Measurements from ENCODE around the gene TBX10.
"Not testable (repeated sequence)": the region's sequence is repeated elsewhere in the genome, so short reads cannot be mapped to it uniquely, and the experiment has no call there.

The TBX10 gene

DNA sequence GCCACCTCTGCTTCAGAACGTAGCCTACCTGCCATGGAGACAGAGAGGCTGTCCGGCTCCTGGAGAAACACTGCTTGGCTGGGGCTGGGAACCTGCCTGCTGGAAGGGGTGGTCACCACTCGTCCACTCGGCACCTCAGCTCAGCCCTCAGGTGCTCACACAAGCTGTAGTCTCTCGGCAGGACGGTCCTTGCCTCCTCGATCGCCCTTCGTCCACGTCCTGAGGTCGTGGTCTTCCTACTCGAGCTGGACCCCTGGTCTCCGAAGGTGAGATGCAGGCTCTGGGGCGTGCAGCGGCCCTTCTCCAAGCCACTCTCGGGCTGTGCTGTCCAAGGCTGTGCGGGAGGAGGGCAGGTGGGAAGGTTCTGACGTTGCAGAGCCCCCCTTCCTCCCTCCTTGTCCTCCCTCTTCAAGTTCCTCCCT lies at the start of gene TBX10:
TBX10 (minus strand) TSS at position 326 of the 422 bp plus-strand sequence; CDS start at position 35, 291 bp downstream.
- DNase-seq, result no peak

DNA sequence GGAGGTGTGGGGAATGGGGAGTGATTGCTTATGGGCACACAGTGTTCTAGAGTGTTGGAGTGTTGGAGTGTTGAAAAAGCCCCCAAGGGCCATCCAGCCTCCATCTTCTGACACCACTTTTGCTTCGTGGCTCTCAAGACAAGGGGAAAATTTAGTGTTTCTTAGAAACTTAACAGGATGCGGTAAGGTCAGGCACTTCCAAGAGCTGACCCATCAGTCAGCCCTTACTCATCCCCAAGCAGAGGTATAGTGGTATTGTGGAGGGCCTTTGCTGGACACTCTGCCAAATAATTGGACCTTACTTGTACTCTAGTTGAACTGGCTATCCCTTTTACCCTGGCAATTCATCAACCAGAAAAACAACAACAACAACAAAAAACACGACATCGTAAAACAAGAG lies 49.6 kb upstream of the TBX10 start:
- DNase-seq, result no peak

GRCh38 chr11:67687986-67688385 lies 48.4 kb upstream of the TBX10 start:
- no peak for DNase-seq

GRCh38 chr11:67685641-67686332 lies 46.2 kb upstream of the TBX10 start:
- not testable (repeated sequence) for DNase-seq

GRCh38 chr11:67682126-67683034 lies 42.8 kb upstream of the TBX10 start:
- DNase-seq, result not testable (repeated sequence)

DNA sequence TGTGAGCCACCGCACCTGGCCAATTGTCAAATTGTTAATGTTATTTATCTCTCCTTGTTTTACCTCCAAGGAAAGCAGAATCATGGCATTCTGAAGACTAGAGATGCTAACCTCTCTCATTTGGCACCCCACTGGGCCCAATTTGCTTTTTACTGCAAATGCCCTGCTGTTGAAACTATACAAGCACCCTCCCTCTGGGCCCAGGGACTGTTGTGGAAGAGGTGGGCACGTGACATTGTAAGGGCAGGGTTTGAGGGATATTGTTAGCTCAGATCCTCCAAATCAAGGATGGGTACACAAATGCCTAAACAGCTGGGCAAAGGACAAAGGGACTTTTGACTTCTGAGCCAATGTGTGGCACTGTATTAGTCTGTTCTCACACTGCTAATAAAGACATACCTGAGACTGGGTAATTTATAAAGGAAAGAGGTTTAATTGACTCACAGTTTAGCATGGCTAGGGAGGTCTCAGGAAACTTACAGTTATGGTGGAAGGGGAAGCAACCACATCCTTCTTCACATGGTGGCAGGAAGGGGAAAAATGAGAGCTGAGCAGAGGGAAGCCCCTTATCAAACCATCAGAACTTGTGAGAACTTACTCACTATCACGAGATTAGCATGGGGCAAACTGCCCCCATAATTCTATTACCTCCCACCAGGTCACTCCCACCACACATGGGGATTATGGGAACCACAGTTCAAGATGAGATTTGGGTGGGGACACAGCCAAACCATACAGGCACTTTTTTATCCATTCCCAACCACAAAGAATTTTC lies 41.3 kb upstream of the TBX10 start:
- DNase-seq, result no peak

DNA sequence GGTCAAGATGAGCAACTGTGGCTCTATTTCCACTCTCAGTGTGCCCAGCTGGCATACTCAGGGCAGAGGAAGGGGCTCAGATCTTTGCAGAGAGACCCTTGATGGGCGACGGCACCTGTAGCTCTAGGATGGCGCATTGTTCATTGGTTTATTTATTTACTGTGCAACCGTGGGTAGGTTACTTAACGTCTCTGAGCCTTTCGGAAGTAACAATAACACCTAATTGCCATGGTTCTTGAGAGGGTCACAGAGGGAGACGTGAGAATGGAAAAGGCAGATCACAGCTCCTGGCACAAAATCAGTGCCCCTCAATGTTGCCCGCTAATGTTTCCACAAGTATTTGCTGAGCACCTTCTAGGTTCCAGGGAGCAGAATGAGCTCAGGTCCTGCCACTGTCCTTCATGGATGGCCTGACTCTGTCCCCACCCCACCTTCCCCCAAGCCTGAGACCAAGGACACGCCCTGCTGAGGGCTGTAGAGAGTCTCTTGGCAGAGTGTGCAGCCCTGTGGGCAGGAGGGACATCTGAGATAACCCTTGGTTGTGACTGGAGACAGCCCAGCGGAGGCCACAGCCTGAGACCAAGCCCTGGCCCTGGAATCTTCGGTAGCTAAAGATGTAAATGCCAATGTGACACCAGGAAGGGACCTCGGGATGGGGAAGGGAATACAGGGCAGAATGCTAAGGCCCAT lies 35.6 kb upstream of the TBX10 start:
- no peak for DNase-seq

GRCh38 chr11:67674442-67674871 lies 34.9 kb upstream of the TBX10 start, which contains the start of gene ALDH3B2:
Gene ALDH3B2, minus strand, starts transcription at chr11:67674623. Its CDS starts 7,688 bp downstream, at chr11:67666935.
- DNase-seq, result no peak

DNA sequence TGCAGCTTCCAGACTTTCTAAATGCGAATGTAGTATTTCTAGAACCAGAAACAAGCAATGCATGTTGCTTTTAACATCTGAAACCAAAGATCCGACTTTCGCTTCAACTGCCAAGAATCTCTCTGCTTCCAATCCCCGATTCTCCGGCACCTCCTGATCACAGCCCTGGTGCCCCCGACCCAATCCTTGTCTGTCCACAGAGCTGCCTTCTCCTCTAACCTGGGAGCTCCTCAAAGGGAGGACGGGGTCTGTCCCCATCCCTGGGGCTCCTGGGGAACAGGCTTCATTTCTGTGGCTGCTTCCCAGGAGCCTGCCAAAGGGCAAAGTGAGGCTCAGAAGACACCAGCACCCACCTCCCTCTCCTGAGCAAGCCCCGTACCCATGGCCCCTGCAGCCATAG lies 34.3 kb upstream of the TBX10 start:
- DNase-seq, result no peak

DNA sequence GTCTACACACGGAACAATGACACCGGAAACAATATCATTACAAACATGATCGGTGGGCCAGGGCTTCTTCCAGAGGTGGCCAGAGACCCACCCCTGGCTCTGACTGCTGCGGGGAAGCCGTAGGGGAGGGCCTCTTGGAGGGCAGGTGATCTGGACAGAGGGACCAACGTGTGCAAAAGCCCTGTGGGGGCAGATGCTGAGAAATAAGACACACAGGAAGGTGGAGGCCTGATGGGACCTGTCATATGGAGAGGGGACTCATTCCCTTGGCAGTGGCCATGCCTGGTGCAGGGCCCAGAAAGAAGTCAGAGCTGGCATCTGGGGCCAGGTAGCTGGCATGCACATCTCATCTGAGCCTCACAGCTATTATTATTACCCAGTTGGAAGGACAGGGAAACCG lies 33.8 kb upstream of the TBX10 start:
- DNase-seq, result no peak

GRCh38 chr11:67671211-67671520 lies 31.6 kb upstream of the TBX10 start:
- DNase-seq, result no peak

DNA sequence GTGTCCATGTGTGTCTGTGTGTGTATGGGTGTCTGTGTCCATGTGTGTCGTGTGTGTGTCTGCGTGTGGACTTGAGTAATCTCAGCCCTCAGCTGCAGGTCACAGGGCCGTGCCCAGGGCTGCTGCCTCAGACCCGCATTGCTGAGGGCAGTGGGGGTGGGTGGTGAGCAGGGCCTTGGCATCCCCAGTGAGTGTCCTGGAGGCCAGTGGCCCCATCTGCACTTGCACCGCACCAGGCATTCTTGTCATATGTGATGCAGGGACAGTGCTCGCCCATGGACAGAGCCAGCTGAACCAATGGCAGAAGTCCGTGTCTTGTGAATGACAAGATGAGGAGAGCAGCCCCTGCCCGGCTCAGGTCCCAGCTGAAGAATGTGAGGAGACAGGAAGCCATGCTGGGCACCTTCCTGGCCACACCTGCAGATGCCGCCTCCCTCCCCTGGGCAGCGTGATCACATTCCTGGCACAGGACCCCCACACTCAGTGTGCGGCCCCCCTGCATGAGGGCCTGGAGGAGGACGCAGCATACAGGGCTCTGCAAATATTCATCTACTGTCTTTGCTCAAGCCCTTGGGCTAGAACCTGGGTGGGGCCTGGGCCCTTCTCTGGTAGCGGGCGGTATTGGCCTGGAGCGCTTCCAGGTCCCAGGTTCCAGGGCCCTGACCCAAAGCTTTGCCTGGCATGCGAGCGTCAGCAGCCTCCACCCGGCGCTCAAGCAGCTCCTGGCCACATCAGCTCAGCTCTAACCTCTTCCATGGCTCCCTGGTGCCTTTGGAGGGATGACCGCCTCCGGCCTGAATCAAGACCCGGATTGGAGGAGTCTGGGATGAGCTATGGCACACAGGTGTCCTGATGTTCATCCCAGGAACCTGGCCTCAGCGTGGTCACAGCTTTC lies 31.0 kb upstream of the TBX10 start:
- no peak for DNase-seq

DNA sequence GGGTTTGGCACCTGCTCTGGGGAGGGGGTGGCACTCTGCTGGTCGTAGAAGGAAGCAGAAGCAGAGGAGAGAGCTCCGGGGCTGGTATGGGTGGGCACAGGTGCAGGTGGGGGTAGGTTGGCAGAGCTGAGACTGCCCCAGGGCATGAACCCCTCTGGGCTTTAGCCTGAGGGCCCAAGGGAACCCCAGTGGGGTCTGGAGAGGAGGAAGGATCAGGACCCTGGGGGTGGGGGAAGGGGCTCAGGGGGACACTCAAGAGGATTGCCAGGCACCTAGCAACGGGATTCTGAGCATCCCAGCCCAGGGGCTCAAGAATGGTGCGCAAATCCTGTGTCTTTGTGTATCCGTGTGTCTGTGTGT lies 28.6 kb upstream of the TBX10 start:
- no peak for DNase-seq

DNA sequence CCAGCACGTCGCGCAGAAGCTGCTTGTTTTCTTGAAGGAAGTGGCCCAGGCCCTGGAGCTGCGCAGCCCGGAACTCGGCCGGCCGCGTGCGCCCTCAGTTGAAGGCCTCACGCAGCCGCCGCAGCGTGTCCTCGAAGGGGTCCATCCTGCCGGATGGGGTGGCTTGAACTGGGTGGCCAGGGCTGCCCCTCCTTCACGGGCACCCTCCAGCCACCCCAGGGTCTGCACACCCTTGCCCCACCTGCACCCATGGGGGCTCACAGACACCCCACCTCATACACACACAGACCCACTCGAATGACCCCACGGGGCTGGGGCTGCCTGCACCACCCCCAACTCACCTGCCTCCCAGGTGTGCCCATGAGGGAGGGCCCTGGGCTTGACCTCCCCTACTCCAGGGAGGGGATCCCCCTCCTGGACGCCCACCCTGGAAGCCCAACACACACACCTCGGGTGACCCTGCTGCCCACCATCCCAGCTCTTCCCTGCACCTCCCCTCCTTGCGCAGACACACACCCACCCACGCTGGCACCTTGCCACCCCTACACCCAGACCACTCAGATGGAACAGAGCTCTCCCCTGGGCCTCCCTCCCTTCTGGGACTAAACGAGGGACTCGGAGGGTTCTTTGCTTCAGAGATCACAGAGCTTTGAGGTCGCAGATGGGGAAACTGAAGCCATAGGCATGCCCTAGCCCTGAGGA lies 28.1 kb upstream of the TBX10 start:
- DNase-seq, result no peak

DNA sequence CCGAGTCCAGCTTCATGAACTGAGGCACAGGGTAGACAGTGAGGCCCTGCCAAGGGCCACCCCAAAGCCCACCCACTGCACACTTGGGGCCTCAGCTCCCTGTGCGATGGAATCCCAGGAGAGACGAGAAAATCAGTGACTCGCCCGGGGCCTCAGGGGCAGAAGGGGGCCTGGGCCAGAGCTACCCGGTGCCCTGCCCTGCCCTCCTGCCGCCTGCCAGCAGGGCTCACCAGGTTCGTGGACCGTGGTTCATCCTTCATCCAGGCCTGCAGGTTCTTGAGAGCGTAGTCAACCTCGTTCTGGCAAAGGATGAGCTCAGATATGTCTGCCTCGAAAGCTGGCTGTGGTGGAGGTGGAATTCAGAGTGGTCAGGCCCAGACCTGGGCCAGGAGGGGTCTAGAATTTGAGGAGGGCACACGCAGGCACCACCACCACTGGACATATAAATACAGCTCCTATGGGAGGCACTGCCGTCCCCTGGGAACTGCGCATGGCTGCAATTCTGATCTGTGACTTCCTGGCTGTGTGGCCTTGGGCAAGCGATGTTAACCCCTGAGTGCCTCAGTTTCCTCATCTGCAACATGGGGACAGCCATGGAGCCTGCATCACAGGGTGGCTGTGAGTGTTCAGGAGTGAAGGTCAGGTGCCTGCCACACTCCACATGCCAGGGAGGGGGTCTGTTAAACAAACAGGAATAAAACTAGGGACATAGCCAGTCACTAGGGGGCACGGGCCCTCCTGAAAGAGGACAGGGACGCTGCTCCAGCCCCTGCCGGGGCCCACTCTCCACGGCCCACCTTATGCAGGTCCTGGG lies 27.3 kb upstream of the TBX10 start:
- no peak for DNase-seq

GRCh38 chr11:67666303-67666645 lies 26.7 kb upstream of the TBX10 start:
- DNase-seq, result no peak

DNA sequence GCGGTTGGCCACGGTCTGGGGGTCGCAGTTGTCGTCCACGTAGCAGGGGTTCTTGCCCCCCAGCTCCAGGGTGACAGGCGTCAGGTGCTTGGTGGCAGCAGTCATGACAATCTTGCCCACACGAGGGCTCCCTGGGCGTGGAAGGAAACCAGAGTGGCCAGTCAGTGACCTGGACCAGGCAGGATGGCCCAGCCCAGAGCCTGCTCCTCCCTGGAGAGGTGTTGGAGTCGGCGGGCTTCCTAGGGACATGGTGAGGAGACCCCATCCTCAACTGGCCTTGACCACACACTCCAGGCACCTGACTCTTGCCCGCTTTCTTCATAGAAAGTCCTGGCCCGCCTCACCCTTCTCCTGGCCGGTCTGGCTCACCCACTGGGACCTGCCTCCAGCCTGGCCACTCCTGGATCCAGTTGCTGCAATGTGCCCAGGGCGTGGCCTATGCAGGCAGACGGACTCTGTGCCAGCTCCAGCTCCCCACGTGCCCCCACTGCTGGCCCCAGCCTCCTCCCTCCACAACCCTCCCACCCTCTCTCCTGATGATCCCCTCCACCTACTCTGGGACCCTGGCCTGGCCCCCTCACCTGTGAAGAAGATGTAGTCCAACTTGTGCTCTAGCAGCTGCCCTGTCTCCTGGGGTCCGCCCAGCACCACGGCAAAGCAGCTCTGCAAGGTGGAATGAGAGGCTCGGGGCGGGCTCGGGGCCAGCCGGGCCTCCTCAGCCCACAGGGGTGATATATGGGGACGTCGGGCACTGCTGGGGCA lies 26.2 kb upstream of the TBX10 start:
- no peak for DNase-seq

DNA sequence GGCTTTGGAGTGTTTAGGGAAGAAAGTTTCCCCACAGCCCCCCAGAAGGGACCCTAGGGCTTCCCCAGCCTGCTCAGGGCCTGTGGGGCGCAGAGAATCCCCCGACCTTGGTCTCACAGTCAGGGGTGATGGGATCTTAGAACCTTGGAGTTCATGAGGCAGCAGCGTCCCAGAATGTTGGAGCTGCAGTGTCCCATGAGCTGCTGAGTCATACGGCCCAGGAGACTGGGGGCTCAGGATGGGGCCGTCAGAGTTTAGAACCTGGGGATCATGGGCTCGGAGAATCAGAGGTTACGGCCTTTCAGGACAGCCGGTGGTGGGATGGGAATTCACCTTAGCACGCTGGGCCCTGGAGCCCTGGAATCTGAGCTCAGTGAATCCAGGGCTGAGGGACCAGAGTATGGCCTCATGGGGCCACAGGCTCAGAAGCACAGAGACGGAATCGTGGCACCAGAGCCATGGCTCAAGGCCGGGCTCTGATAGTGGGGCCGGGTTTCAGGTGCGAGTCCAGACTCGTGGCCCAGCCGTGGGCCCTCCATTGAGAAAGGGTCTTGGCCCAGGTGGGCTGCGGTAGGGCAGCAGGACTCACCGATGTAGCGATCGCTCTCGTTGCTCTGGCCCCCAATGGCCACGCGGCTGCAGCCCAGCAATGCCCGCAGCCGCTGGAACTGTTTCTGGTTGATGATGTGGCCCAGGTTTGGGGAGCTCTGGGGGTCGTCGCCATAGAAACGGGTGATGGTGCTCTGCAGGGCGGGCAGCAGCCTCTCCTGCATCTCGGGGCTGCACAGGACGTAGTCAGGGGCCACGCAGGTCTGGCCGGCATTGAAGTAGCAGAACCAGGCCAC lies 25.4 kb upstream of the TBX10 start:
- DNase-seq, result no peak

- DNase-seq, result no peak
These were observed 24.6 kb upstream of the TBX10 start for GRCh38 chr11:67664213-67664585.
